ENCODE data around the gene C3. TPM values are rescaled to one million over a fixed set of nuclear protein-coding genes. Genes with fewer than 3 reads are reported as not detected.

C3 gene
- total and polyA plus RNA-seq, 2 experiments from 2014 or later = 5.1 to 17.7 TPM

DNA sequence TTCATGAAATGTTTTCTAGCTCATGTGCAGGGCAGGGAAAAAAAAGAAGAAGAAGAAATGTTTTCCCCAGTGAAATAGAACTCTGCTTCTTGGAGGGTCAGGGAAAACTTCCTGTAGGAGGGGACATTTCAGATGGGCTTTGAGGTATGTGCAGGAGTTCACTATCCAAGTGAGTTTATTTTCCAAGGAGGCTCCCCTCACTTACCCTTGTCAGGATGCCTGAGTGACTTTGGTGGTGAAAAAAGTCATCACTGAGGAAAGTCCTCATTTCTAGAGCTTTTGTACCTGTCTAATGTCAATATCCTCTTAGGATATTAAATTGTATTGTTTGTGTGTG, 656 bp upstream of the C3 start (continued):
- TF ChIP-seq, protein P1, sequence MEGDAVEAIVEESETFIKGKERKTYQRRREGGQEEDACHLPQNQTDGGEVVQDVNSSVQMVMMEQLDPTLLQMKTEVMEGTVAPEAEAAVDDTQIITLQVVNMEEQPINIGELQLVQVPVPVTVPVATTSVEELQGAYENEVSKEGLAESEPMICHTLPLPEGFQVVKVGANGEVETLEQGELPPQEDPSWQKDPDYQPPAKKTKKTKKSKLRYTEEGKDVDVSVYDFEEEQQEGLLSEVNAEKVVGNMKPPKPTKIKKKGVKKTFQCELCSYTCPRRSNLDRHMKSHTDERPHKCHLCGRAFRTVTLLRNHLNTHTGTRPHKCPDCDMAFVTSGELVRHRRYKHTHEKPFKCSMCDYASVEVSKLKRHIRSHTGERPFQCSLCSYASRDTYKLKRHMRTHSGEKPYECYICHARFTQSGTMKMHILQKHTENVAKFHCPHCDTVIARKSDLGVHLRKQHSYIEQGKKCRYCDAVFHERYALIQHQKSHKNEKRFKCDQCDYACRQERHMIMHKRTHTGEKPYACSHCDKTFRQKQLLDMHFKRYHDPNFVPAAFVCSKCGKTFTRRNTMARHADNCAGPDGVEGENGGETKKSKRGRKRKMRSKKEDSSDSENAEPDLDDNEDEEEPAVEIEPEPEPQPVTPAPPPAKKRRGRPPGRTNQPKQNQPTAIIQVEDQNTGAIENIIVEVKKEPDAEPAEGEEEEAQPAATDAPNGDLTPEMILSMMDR (conservative IDR thresholded peaks at IDR 0.05; ENCODE audit: low read depth in 2 of 2) = no peak
- TF ChIP-seq, protein P2, sequence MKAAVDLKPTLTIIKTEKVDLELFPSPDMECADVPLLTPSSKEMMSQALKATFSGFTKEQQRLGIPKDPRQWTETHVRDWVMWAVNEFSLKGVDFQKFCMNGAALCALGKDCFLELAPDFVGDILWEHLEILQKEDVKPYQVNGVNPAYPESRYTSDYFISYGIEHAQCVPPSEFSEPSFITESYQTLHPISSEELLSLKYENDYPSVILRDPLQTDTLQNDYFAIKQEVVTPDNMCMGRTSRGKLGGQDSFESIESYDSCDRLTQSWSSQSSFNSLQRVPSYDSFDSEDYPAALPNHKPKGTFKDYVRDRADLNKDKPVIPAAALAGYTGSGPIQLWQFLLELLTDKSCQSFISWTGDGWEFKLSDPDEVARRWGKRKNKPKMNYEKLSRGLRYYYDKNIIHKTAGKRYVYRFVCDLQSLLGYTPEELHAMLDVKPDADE (IDR thresholded peaks at IDR 0.05) = no peak
- TF ChIP-seq JUNB (IDR thresholded peaks at IDR 0.05; ENCODE audit: unreplicated experiment) (no peak), ZNF114 (CRISPR knock-in tag; IDR thresholded peaks at IDR 0.05) (no peak), EZH2 (IDR thresholded peaks at IDR 0.05; ENCODE audit: low read depth, unreplicated experiment) (no peak), ZNF331 (CRISPR knock-in tag; IDR thresholded peaks at IDR 0.05; ENCODE audit: low read depth) (no peak), REST (IDR thresholded peaks at IDR 0.05; ENCODE audit: unreplicated experiment) (no peak), CREB1 (CRISPR knock-in tag; IDR thresholded peaks at IDR 0.05; ENCODE audit: low read depth) (no peak), STAT1 (IDR thresholded peaks at IDR 0.05; ENCODE audit: unreplicated experiment) (no peak)

- DNase-seq (ENCODE audit: low spot score) = no peak
- H2AFZ ChIP-seq = no peak overlapping the region
- Mint-ChIP-seq H3K27me3 (ENCODE audit: insufficient read depth, low read depth, poor library complexity) (peaks cover 17% of the 10 kb centered on the region), H3K36me3 (ENCODE audit: low read depth) (peaks cover 24% of the 10 kb centered on the region), H3K4me1 (peaks cover 6% of the 10 kb centered on the region), H3K27ac (no peak overlapping the region), H3K9me3 (peaks cover 52% of the 10 kb centered on the region), H3K4me3 (no peak overlapping the region)
- no peak for ATAC-seq
- H3F3A ChIP-seq (replicated peaks; ENCODE audit: low read depth) = peaks cover 8% of the 10 kb centered on the region
- H3K4me2 ChIP-seq = no peak overlapping the region
- no peaks in the 10 kb centered on the region for H3K79me2 ChIP-seq (replicated peaks; ENCODE audit: insufficient read depth)
- no peak overlapping the region for H3K27ac ChIP-seq (ENCODE audit: low read depth)
- H3K27me3 ChIP-seq (ENCODE audit: insufficient read depth) = no peaks in the 10 kb centered on the region
- H3K36me3 ChIP-seq (ENCODE audit: insufficient read depth) = no peaks in the 10 kb centered on the region
- H4K20me1 ChIP-seq (replicated peaks; ENCODE audit: insufficient read depth) = no peaks in the 10 kb centered on the region
- no peaks in the 10 kb centered on the region for H3K9me2 ChIP-seq (ENCODE audit: insufficient read depth)
- H3K4me1 ChIP-seq (ENCODE audit: insufficient read depth) = peaks cover 12% of the 10 kb centered on the region
- H3K4me3 ChIP-seq = no peak overlapping the region
- TF ChIP-seq, protein P2 (IDR thresholded peaks at IDR 0.05) = no peak
- TF ChIP-seq, protein P1 (conservative IDR thresholded peaks at IDR 0.05; ENCODE audit: low read depth in 2 of 2) = no peak
- TF ChIP-seq JUNB (IDR thresholded peaks at IDR 0.05; ENCODE audit: unreplicated experiment) (no peak), ZNF114 (CRISPR knock-in tag; IDR thresholded peaks at IDR 0.05) (no peak), EZH2phosphoT487 (IDR thresholded peaks at IDR 0.05; ENCODE audit: unreplicated experiment) (no peak), POLR2AphosphoS5 (IDR thresholded peaks at IDR 0.05; ENCODE audit: low read depth) (no peak), EZH2 (IDR thresholded peaks at IDR 0.05; ENCODE audit: low read depth, unreplicated experiment) (no peak)
Measured at GRCh38 chr19:6719992-6720368, 470 bp downstream of the C3 start.

All from GM23338 (cell line).